GM21576 (cell line): ENCODE measurements around the gene DCTN4.
A peak's percentile ranks its signal among the peaks of the same experiment; 100 is the strongest.
"Not testable (repeated sequence)": the region's sequence is repeated elsewhere in the genome, so short reads cannot be mapped to it uniquely, and the experiment has no call there.

Experiments used
- ATAC-seq: cut with Tn5 transposase; IDR thresholded peaks from one replicate; pipeline ENCODE4 v1.9.1; 2021; ENCODE audit warnings: mild to moderate bottlenecking, moderate library complexity; ENCODE audit not compliant: unreplicated experiment

DCTN4 gene

DNA sequence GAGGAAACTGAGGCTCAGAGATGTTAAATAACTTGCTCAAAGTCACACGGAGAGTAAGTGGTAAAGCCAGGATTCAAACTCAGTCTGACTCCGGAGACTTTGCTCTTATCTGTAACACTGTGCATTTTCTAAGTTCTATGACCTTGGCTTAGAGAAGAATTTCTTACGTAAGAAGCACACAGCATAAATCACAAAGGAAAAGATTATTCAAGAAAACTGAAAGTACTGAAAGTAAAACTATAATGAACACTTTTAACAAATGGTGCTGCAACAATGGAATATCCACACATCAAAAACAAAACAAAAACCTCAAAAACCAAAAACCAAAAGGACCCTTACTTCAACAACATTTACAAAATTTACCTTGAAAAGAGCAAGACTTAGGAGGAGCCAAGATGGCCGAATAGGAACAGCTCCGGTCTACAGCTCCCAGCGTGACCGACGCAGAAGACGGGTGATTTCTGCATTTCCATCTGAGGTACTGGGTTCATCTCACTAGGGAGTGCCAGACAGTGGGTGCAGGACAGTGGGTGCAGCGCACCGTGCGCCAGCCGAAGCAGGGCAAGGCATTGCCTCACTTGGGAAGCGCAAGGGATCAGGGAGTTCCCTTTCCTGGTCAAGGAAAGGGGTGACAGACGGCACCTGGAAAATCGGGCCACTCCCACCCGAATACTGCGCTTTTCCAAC, 16.2 kb downstream of the DCTN4 start:
- not testable (repeated sequence) for ATAC-seq

GRCh38 chr5:150740992-150741391, 17.8 kb downstream of the DCTN4 start:
- ATAC-seq, result no peak

DNA sequence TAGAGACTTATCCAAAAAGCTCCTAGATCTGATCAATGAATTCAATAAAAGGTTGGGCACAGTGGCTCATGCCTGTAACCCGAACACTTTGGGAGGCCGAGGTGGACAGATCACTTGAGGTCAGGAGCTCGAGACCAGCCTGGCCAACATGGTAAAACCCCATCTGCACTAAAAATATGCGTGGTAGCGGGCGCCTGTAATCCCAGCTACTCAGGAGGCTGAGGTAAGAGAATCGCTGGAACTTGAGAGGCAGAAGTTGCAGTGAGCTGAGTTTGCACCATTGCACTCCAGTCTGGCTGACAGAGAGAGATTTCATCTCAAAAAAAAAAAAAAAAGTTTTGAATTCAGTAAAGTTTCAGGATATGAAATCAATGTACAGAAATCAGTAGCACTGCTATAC, 20.0 kb downstream of the DCTN4 start:
- no peak for ATAC-seq

GRCh38 chr5:150734579-150735384, 24.0 kb downstream of the DCTN4 start:
- peak; percentile 82 for ATAC-seq

DNA sequence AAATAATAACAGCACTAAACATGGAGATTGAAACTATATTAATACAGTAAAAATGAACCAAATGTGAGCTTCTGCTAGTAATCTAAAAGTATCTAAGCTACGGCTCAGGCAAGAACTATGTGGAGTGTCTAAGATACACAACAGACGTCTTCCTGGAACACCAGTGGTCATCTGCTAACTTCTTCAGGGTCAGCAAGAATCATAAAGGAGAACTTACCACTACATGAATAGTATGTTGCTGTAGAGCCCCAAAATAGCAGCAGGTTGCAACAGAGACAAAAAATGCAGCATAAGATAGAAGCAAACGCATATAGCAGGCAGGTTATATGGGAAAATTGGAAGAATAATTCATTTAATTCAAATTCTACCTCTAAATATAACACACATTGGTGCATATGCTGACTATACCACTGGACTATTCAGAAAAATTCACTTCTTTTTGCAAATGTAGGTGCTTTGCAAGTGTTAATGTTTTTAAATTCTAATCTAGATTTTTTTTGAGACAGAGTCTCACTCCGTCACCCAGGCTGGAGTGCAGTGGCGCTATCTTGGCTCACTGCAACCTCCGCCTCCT, 27.1 kb downstream of the DCTN4 start:
- ATAC-seq, result no peak

DNA sequence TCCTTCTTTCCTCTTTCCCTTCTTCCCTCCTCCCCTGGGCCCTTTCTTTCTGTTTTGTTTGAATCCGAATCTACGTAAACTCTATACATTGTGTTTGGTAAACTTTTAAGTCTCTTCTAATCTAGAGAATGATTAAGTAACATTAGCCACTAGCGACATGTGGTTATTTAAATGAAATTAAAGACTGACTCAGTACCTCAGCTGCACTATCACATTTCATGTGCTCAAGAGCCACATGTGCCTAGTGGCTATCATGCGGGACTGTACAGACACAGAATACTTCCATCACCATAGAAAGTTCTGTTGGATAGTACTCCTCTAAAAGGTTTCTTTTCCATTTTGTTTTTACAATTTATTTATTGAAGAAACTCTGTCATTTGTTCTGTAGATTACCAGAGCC, 29.0 kb downstream of the DCTN4 start:
- no peak for ATAC-seq

DNA sequence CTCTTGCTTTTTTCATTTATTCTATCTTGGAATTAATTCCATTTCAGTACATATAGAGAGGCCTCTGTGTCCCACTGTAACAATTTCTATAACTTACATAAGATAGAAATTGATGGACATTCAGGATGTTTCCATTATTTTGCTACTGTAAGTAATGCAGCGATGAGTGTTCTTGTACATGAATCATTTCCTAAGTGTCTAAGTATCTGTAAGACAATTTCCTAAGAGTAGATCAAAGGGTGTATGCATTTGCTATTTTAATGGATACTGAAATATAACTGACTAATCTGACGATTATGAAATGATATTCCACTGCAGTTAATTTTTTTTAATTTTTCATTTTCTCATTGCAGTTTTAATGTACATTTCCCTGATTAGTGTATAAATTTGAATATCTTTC, 35.0 kb downstream of the DCTN4 start:
- ATAC-seq, result no peak

DNA sequence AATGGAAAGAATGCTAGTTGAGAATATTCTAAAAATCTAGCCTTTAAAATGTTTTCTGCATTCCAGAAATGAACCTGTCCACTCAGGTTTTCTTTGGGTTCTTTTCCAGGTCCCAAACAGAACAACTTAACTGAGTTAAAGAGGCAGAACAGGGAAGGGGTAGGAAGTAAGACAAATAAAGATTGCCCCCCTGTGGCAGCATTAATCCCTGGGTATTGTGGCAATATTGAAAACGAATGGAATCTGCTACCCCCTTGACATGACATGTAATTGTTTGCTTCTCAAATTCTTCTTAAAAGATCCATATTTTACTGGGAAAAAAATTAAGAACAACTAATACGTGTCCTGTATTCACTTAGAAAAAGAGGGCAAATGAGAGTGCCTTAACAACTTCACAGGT, 48.7 kb downstream of the DCTN4 start:
- ATAC-seq, result no peak

DNA sequence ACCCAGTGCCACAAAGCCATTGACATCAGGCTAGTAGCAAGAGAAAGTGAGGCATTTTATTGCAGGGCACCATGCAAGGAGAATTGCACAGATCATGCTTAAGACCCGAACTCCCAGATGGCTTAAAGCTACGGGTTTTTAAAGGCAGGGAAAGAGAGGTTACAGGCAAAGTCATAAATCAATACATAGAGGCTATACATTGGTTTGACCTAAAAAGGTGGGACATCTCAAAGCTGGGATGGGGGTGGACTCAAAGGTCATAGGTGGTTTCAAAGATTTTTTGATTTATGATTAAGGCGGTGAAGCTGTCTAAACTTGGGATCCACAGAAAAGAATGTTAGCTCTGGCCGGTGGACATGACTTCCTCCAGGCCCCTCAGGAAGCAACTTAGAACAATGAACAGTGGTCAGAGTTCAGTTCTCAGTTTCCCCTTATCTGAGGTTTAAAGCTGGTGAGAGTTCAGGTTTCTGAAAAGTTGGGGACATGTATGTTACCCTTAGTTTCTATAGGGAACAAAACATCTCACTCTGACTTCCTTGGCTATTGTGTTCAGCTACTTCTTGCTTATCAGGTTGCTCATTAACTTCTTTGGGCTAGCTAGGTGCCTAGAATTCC, 51.9 kb downstream of the DCTN4 start:
- ATAC-seq, result no peak

DNA sequence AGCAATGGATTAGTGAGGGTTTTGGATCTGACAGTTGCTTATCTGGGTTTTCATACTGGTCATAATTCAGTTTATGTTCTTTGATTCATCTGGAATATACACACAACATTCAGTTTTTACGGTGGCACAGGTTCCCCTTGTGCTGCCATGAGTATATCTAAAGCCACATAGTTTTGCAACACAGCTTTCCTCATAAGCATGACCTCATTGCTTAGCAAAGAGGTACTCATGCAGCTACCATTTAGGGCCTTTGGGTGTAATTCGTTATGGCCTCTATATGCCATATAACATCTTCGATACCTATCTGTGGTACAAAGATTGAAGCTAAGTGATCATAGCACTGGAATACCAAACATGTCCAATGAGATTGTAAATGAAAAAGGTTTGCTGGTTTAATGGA, 55.1 kb downstream of the DCTN4 start:
- ATAC-seq, result no peak

- peak; percentile 99 for ATAC-seq
Measured at GRCh38 chr5:150700594-150701377, 58.0 kb downstream of the DCTN4 start, which contains the start of gene RBM22. Gene RBM22, minus strand, starts transcription at chr5:150701062. Its CDS starts 77 bp downstream, at chr5:150700985.

DNA sequence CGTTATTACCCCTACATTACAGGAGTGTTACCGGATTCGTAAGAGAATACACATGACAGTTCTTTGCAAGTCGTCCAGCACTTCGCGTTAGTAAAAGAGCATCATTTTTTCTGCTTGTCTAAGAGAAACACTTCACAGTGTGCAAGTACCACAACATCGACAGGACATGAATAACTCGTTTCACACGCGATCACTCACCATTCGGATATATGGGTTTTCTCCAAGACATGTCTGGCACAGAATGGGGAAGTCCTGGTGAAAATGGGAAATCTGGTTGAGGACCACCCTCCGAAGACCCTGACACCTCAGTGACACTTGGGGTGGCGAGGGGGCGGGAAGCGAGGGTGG, 58.6 kb downstream of the DCTN4 start:
- ATAC-seq, result peak; percentile 2

DNA sequence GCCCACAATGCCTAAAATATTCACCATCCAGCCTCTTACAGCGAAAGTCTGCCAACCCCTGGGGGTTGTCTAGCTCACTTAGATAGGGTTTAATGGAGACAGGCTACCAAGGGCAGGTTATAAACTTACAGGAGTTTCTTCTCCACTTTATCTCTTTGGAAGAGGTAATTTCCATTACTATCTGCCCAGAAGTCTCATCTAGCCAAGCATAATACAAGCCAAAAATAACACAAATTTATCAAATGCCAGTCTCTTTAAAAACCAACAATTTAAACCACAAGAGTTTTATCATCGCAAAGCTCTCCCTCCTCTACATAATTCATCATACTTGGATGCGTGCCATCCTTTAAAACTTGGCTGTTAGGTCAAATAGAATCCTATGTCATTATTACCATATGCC, 64.2 kb downstream of the DCTN4 start:
- ATAC-seq, result no peak

GRCh38 chr5:150692276-150692675, 66.5 kb downstream of the DCTN4 start:
- no peak for ATAC-seq

- no peak for ATAC-seq
Measured at GRCh38 chr5:150690760-150691159, 68.1 kb downstream of the DCTN4 start.

DNA sequence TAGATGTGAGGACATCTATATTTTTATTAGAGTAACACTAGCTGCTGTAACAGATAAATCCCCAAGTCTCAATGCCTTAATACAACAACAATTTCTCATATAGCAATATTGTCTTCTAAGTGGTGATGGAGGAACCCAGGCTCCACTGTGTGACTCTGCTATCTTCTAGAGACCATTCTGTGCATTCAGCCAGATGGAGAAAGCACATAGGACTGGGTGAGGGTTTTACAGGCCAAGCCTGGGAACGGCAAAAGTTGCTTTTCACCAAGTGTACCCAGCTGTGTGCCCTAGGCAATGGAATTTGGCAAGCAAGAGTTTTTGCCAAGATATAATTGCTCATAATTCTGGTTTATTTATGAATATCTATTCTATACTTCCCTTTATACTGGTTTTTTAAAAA, 69.7 kb downstream of the DCTN4 start:
- ATAC-seq, result no peak

GRCh38 chr5:150676578-150676977, 82.2 kb downstream of the DCTN4 start:
- no peak for ATAC-seq

DNA sequence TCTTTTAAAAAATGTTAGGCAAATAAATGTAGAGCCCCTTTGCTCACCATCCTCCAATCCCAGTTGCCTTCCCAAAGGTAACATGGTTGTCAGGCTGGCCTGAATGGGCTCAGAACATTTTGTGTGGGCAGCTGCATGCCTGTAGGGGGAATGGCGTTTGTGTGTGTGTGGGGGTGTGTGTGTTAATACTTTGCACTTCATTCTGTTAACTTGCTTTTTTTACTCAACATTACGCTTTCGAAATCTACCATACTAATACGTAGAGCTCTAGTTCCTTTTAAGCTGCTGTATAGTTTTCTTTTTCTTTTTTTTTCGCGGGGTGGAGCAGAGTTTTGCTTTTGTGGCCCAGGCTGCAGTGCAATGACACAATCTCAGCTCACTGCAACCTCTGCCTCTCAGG, 83.7 kb downstream of the DCTN4 start:
- no peak for ATAC-seq

- no peak for ATAC-seq
Measured at GRCh38 chr5:150674341-150674821, 84.4 kb downstream of the DCTN4 start.

- no peak for ATAC-seq
Measured at GRCh38 chr5:150672884-150673275, 85.9 kb downstream of the DCTN4 start.
